Right atrium auricular region (tissue), 2 donors: ENCODE data around the gene KRT71. TPM values are rescaled to one million over a fixed set of nuclear protein-coding genes. Genes with fewer than 3 reads are reported as not detected.
A peak's percentile ranks its signal among the peaks of the same experiment; 100 is the strongest.

Source experiments
- DNase-seq: peaks from one replicate; pipeline ENCODE4 v3.0.0-alpha.2; 2019; ENCODE audit warnings: low spot score
- H3K27ac ChIP-seq, 2 donors: fragments of 200-600 bp; sonication (generic); 1 replicate in 1 of 2; 2 replicates in 1 of 2; pipeline ENCODE4 v1.5.1; 2016 to 2019
- H3K27me3 ChIP-seq, 2 donors: fragments of 200-600 bp; sonication (generic); one replicate each; pipeline versions ENCODE4 v1.5.1 to v1.6.0; 2017 to 2019
- H3K36me3 ChIP-seq: fragments of 200-600 bp; sonication (generic); one replicate; pipeline ENCODE4 v1.5.1; 2016
- H3K4me1 ChIP-seq, 2 donors: fragments of 200-600 bp; sonication (generic); one replicate each; pipeline versions ENCODE4 v1.5.1 to v1.6.0; 2017 to 2019
- H3K4me3 ChIP-seq, 2 donors: fragments of 200-600 bp; sonication (generic); 1 replicate in 1 of 2; 2 replicates in 1 of 2; pipeline ENCODE4 v1.5.1; 2017 to 2019; ENCODE audit warnings: mild to moderate bottlenecking in 1 of 2, moderate library complexity in 1 of 2
- H3K9me3 ChIP-seq, 2 donors: fragments of 200-600 bp; sonication (generic); one replicate each; pipeline ENCODE4 v1.5.1; 2019
- CTCF ChIP-seq, 2 donors: fragments of 200-600 bp; sonication (generic); IDR thresholded peaks; one replicate each; pipeline ENCODE4 v1.5.1; 2019; ENCODE audit warnings: antibody characterized with exemption in 2 of 2
- total RNA-seq, 2 donors: library from RNA; depleted of rRNA; stranded (reverse); fragments of >200 nt; gene quantifications; one replicate each; pipeline ENCODE4 v1.1.0, GENCODE V29; 2016

Gene KRT71
- total RNA-seq, 2 donors from 2014 or later, result not detected

DNA sequence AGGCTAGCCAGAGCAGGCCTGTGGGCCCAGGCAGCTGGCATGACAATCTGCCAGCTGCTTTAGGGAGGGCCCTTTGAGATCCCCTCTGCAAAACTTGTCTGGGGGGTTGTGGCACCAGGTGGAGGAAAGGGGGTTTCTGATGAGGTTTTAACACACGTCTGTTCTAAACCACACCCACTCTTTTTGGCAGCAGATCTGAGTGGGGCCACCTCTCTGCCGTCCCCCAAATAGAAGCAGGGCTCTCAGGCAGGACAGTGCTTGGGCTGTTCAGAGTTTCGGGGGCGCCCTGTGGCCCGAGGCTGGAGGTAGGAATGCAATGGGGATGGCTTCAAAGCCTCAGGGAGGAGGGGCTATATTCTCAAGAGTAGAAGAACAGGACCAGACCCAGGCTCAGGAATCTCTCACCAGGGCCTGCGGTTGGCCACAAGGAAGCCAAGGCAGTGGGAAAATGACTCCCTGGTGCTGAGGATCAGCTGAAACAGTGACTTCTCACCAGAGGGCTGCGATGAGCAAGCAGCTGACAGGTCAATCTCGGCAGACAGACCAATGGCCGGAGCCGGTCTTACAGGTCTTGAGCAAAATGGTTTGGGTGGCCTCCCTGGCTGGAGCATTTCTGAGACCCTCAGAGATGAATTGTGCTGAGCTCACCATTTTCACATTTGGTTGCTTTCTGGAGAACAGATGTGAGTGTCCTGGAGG, 31.2 kb downstream of the KRT71 start:
- Histone ChIP-seq H3K9me3 (no peaks in the 10 kb centered on the region), H3K4me3 (no peak overlapping the region), H3K4me1 (no peaks in the 10 kb centered on the region), H3K27ac (no peak overlapping the region), H3K27me3 (no peaks in the 10 kb centered on the region), H3K36me3 (no peaks in the 10 kb centered on the region)
- no peak for TF ChIP-seq CTCF (IDR thresholded peaks at IDR 0.05)
- DNase-seq, result peak; percentile 55

DNA sequence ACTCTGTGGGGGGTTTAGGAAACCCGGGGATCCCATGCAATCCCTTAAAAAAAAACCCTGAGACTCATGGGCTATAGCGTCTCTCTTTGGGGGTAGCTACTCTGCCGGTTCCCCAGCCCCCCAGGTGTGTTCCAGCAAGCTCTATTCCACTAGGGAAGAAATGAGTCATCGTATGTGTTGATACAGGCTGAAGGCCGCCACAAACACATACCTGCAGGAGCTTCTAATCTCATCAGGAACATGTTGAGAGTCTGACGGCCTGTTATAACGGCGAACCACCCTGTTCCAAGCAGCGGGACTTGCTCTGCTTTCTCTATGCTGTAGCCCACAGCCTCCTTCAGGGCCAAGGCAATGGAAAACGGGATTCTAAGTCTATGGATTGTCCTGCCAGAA, 31.8 kb downstream of the KRT71 start:
- Histone ChIP-seq H3K27me3 (no peaks in the 10 kb centered on the region), H3K4me1 (no peaks in the 10 kb centered on the region), H3K9me3 (no peaks in the 10 kb centered on the region), H3K4me3 (no peak overlapping the region), H3K36me3 (no peaks in the 10 kb centered on the region), H3K27ac (no peak overlapping the region)
- TF ChIP-seq CTCF (IDR thresholded peaks at IDR 0.05), result no peak
- DNase-seq, result peak; percentile 54

GRCh38 chr12:52519826-52520662, 32.9 kb downstream of the KRT71 start, which contains the start of gene KRT5:
Gene KRT5 (minus strand): TSS chr12:52520394. CDS start chr12:52520296, 98 bp downstream.
- H3K27ac ChIP-seq, result no peak within 1 kb of the TSS
- no peak within 1 kb of the TSS for H3K4me3 ChIP-seq
- no peaks in the 10 kb centered on the region for H3K4me1 ChIP-seq
- H3K36me3 ChIP-seq, result no peaks in the 10 kb centered on the region
- no peaks in the 10 kb centered on the region for H3K9me3 ChIP-seq
- peak; percentile 44 for DNase-seq
- no peaks in the 10 kb centered on the region for H3K27me3 ChIP-seq
- TF ChIP-seq CTCF (IDR thresholded peaks at IDR 0.05), result no peak

DNA sequence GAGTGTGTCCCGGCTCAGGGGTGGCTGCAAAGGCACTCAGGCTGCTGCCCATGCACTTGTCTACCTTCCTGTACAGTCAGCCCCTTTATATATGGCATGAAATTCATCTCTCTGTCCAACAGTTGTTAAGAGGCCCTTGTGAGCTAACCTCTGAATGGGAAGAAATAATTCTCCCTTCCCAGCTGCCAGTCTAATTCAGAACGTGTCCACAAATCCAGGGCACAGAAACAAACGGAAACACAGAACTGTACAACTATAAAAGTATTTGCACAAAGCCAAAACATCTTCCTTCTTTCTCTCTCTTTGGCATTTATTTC, 33.6 kb downstream of the KRT71 start:
- Histone ChIP-seq H3K4me3 (no peak overlapping the region), H3K27me3 (no peaks in the 10 kb centered on the region), H3K36me3 (no peaks in the 10 kb centered on the region), H3K9me3 (no peaks in the 10 kb centered on the region), H3K27ac (no peak overlapping the region), H3K4me1 (no peaks in the 10 kb centered on the region)
- no peak for DNase-seq
- no peak for TF ChIP-seq CTCF (IDR thresholded peaks at IDR 0.05)

GRCh38 chr12:52518574-52519386, 34.2 kb downstream of the KRT71 start:
- Histone ChIP-seq H3K36me3 (no peaks in the 10 kb centered on the region), H3K27ac (no peak overlapping the region), H3K27me3 (no peaks in the 10 kb centered on the region), H3K9me3 (no peaks in the 10 kb centered on the region), H3K4me3 (no peak overlapping the region), H3K4me1 (no peaks in the 10 kb centered on the region)
- DNase-seq, result peak; percentile 50
- TF ChIP-seq CTCF (IDR thresholded peaks at IDR 0.05), result no peak
